Activated gamma-delta T cell treated with Interleukin-2 at 50 U/mL for 16 hours (primary cell): ENCODE data around the gene PHF2.
A peak's percentile ranks its signal among the peaks of the same experiment; 100 is the strongest.

Experiments used
- DNase-seq: peaks from one replicate; pipeline ENCODE4 v3.0.0-alpha.2; 2020

PHF2 gene

DNA sequence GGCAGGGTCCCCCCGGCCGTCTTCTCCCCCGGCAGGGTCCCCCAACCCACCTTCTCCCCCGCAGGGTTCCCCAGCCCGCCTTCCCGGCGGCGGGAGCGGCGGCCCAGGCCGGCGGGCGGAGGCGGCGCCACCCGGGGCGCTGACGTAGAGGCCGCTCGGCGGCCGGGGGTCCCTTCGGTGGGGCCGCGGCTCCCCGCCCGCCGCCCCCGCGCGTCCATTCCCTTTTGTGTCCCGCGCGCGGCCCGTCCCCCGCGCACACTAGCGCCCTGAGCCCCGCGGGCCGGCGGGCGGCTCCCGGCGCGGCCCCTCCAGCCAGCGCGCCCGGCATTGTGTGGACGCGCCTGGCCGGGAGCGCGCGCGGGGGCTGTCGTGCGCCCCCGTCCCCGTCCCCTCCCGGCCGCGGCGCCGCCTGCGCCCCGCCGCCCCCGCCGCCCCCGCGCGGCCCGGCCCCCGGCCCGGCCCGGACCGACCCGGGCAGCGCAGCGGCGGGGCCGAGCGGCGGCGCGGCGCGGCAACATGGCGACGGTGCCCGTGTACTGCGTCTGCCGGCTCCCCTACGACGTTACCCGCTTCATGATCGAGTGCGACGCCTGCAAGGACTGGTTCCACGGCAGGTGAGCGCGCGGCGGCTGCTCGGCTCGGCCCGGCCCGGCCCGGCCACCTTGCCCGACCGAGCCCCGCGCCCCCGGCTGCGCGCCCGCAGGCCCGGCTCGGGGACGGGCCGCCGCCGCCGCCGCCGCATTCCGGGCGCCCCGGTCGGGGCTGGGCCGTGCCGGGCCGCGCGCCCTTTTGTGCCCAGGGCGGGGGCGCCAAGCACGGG lies at the start of gene PHF2:
Gene PHF2 (plus strand): TSS at position 327 of the 820 bp plus-strand sequence. CDS start 190 bp downstream, at position 517.
- DNase-seq = no peak

DNA sequence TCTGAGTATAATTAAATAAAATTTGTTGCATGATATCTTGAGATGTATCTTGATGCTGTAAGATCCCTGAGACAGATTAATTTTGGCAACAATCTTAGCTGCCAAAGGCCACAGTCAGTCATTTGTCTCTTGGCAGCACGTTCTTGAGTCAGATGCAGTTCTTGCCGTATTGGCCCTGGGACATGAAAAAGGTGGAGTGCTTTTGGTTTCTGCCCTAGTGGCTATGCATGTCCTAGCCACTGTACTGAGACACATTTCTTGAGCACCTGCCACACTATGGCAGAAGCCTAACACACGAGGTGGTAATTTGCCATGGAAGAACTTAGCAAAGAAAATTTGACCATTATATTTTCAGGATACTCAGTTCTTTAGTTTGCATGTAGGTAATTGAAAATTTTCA lies 45.0 kb upstream of the PHF2 start:
- DNase-seq = no peak

DNA sequence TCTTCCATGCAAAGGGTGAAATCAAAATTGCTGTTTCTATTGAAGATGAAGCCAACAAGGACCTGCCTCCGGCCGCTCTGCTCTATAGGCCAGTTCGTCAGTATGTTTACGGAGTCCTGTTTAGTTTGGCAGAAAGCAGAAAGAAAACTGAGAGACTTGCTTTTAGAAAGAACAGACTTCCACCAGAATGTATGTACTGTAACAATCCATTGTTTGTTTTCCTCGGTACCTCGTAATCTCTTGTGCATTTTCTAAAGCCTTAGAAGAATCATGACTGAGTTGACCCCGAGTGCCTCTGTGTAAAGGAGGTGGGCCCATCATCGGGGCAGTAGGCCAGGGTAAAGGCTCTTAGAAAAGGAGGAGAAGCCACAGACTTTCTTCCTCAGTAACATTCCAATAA lies 44.2 kb upstream of the PHF2 start:
- no peak for DNase-seq

DNA sequence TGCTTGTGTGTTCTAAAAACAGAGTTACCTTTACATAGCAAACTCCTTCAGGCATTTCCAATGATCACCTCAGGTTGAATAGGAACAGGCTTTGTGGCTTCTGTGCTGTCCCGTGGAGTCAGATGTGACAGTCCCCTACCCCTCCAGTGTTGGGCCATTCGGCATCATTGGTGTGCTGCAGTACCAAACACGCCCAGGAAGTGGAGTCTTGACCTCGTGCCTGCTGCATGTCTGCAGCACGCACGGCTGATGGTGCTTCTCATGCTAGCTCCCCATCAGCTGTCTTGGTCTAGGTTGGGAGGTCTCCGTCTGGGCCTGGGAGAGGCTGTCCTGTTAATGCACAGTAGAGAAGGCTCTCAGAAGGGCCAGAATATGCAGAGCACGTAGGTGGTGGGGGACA lies 42.5 kb upstream of the PHF2 start:
- DNase-seq = no peak

DNA sequence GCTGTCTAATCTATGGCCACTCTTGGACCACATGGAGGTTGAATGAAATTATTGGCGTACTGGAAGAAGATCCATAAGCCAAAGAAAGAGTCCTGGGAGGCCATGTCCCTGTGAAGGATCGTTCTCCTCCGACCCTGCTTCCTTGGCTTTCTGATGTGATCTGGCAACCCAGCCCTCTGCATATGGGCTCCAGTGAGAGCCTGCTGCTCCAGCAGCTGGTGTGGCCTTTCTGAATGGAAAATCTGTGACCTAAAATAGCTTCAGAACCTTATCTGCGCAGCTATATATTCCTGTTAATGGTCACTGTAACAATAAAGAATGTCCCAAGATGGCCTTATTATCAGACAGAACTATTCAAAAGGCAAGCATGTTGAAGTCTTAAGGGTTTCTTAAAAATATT lies 40.2 kb upstream of the PHF2 start:
- DNase-seq = no peak

DNA sequence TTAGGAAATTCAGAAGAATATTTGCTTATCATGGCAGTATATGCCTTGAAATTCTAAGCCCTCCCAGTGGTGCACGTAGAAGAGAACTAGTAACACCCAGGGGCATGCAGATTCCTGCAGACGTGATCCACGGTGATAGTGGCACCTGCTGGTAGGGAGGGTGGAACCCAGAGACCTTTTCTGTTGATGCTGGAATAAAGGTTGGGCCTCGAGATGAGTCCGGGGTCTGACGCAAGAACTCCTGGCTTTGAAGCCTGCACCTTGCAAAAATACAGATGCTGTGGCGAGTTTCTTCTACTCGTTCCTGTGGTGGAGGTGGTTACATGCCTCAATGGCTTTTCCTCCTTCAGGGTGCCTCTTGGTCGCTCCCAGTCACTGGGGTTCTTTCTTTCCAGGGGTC lies 39.5 kb upstream of the PHF2 start:
- DNase-seq = no peak

DNA sequence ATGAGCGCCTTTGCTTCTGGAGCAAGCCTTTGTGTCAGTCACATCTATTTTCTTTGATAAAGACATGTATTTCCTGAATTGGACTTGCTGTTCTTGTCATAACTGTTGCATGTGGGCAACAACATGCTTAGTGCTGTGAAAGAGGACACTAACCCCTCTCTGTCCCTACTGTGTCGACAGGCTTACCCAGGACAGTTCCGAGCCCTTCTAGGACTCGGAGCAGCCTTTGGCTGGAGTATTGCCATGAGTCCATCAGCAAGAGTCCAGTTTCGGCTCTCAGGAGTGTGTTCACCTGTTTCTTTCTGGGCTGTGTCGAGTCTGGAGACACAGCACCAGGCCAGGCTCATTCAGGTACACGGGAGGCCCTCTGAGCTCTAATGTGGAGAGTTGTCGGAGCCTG lies 36.1 kb upstream of the PHF2 start:
- no peak for DNase-seq

DNA sequence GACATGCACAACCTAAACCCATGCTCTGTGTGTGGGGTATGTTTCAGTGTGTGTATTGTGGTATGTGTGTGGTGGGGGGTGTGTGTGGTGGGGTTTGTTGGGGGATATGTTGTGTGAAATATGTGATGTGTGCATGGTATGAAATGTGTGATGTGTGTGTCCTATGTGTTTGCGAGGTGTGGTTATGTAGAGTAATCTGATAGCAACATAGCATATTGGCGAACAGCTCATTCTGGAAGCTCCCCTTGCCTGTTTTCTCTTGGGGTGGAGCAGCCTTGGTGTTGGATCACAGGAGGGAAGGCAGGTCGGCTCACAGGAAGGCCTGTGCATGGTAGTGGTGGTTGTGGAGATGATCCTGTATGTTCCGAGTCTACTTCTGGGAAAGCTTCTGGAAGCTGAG lies 35.4 kb upstream of the PHF2 start:
- no peak for DNase-seq

DNA sequence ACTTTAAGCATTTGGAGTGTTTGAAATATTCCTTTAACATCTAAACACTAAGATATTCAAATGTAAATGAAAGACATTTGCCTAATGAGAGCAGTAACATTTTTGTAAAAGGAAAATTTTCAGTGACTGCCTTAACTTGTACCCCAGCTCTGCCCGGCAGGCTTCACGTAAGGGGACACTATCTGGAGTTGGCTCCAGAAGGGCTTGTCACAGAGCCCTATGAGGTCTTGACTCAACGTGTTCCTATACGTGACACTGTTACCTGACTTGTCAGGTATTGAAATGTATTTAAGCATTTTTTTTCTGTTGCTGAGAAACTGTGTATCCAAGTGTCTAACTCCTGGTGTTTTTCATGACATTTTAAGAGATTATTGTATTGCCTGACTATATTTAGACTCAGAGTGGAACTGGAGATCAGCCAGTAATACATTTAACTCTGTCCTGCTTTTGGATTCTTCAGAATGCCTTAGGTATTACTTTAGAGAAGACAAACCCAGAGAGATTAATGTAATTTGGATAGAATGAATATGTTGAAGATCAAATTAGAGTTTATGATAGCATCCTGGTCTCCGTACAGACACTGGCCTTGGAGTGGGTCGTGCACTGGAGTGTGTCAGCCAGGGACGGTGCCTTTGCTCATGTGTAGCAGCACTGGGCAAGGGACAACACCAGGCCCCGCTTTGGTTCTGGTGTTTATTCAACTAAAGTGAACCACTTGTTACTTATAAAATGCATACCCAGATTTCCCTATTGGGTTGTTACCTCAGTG lies 34.6 kb upstream of the PHF2 start:
- no peak for DNase-seq

DNA sequence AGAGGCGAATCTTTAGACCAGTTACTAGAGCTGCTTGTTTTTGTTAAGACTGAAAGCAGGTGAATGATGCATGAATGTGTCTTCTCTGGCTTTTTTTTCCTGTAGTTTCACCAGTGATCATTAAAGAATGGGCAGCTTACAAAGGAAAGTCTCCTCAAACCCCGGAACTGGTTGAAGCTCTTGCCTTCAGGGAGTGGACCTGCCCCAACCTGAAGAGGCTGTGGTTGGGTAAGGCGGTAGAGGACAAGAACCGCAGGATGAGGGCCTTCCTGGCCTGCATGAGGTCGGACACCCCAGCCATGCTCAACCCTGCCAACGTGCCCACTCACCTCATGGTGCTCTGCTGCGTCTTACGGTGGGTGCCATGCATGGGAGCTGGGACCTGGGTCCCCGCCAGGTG lies 33.3 kb upstream of the PHF2 start:
- DNase-seq = no peak

DNA sequence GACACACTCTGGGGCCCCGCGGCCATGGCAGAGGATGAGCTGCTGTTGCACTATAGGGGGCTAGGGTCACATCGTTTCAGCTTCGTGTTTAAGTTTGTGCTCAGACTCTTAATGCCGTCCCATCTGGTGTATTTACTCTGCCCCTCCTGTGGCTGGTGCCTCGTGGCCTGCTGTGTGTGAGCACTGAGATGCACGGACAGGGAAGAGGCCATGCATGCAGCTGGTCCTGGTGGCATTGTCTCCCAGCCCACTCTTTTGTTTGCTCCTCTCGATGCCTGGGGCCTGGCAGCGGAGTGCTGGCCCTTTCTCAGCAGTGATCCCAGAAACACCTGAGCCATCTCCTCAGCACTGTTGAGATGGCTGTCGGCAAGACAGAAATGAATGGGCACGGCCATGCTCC lies 30.0 kb upstream of the PHF2 start:
- no peak for DNase-seq

DNA sequence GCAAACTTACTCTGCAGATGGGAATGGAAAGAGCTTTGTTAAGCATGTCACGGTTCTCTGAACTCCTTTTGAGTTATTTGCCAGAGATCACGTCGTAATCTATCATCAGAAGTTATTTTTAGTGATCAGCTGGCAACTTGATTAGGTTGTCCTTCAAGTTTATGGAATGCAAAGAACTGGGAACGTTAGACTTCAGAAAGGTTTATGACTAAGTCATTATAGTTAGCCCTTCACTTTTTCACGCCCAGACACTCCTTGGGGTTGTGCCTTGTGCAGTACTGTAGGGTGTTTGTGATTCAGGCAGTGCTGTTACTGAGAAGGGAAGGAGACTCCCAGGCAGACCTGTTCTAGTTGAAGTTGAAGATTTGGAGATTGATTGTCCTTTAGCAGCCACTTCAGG lies 26.8 kb upstream of the PHF2 start:
- DNase-seq = no peak

DNA sequence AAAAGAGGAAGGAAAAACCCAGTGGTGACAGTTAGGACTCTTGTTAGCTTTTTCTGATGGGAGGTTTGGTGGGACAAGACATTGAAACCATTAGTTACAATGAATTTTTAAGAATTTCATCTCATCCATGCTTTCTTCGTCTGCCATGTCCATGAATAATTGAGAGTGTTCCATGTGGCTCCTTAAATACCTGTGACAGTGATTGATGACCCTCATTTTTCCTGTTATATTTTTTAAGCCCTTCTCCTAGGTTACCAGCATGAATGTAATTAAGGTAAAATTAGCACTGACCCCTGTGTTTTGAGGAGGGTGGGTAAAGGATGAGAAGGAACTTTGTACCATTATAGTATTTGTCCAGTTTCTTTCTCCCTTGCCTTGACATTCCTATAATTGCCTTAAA lies 23.5 kb upstream of the PHF2 start:
- DNase-seq = no peak

DNA sequence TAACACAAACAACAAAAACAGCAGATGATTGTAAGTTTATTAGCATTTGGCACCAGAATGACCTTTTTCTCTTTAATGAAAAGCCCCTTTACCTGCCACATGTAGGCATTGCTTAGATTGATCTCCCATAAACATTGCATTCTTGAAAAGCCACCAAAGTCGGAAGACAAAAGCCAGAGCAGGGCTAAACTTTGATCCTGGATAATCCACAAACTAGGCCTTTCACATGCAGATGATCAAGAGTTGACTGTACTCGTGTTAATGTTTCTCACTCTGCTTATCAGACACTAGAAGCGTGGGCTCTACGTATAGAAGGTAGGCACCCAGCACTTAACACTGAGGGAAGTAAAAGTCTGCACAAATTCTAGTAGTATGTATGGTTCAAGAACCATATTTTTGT lies 21.0 kb upstream of the PHF2 start:
- no peak for DNase-seq

DNA sequence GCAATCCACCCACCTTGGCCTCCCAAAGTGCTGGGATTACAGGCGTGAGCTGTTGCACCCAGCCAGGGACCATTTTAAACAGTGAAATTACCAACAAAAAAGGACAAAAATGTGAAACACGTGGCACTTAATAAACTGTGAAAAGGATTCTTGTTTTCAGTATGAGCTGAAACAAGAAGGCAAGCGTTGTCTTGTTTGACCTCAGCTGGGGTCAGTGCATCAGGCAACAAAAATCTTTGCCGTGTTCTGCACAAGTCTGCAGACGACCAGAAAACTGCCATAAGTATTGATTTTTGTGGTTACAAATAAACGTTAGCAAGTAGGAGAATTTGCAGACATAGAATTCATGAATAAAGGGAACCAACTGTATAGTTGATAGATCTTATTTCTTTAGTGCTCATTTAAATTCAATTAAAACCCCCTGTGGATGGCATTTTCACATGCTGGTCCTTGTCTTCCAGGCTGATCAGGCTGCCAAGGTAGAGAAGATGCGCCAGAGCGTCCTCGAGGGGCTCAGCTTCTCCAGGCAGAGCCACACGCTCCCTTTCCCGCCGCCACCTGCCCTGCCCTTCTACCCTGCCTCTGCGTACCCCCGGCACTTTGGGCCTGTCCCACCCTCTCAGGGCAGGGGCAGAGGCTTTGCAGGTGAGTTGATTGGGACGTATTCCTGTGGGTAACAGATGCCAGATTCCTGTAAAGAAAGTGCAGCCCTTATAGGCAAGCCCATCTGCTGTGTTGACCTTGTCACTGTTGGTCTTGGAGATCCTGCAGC lies 18.8 kb upstream of the PHF2 start:
- DNase-seq = no peak

DNA sequence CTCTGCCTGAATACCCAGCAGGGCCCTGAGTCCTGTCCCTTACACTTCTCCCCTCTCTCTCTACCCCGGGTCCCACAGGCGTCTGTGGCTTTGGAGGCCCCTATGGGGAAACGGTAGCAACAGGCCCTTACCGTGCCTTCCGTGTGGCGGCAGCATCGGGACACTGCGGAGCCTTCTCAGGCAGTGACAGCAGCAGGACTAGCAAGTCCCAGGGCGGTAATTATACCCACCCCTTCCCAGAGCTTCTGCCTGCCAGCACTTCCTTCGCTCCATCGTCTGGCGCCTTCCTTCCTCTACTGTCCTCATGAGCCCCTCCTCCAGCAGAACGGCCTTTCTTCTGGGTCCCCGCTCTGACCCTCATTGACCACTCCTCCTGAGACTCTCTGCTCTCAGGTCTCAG lies 17.9 kb upstream of the PHF2 start:
- no peak for DNase-seq

DNA sequence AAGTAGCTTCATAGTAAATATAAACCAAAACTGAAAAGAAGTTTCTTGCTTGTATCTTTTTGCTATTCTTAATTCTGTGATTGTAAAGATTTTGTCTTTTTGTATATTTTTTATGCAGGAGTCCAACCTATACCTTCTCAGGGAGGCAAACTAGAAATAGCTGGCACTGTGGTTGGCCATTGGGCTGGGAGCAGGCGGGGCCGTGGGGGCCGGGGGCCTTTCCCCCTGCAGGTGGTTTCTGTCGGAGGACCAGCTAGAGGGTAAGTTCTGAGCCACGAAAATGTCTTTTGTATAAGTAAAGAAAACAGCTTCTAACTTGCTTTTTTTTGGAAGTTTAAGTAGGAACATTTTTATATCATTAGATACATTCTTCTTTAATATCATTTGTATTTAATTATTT lies 15.4 kb upstream of the PHF2 start:
- no peak for DNase-seq

DNA sequence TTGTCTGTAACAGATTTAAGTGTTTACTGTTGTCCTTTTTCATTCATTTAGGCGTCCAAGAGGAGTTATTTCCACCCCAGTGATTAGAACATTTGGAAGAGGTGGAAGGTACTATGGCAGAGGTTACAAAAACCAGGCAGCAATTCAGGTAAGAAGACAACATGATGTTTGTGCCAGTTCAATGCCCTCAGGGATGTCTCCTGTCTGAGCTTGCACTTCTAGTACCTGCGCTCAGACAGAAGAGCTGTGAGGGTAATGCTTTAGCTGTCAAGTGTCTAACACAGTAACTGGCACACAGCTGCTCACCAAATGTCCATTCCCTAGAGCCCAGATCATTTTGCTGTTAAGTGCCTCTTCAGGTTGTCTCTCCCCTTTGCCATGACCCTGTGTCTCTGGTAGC lies 14.2 kb upstream of the PHF2 start:
- no peak for DNase-seq

DNA sequence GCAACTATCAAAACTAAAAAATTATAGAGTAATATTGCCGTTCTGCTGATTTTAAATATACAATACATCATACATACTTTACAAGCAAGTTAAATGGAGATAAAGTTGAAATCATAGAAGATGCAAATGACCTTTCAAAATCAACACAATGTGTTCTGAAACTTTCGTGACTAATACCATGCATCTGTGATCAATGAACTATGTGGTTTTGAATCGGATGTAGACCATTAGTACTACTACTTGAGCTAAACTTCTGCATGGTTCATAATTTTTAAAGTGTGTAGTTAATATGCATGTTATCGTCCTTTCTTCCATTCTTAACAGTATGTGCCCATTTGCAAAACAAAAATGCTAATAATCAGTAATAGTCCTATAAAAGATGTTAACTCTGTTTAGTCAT lies 11.3 kb upstream of the PHF2 start:
- no peak for DNase-seq

DNA sequence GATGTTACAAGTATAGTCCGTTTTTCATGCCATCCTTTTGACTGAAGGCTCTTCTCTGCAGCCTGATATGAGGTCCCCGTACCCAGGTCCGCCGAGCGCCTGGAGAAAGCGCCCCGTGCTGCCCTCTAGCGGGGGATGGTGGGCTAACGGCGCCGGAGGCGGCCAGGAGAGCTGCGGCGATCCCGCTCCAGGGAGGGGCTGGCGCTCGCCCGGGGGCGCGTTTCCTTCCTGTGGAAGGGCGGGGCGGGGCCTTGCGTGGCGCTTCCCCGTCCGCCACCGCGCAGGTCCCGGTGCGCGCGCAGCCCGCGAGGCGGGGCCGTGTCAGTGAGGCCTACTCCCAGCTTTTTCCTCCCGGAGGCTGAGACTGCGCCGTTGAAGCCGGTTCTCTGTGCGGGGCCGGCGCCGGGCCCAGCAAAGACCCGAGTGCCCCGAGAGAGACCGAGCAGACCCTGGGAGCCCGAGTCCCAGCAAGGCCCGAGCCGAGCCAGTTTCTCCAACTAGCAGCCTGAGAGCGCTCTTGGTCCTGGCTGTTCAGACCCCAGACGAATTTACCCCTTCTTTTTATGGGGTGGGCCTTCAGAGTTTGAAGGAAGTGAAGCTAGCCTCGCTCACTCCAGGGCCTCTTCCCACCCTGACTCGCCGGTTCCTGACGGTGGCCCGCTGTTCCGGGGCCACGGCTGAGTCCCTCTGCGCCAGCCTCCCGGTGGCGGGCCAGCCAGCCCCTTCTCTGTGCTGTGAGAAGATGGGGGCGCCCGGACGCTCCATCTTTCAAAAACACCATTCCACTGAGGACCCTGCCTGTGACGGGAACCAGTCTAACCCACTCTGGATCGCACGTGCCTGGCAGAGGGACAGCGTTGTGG lies 9.7 kb upstream of the PHF2 start:
- peak; percentile 99 for DNase-seq

DNA sequence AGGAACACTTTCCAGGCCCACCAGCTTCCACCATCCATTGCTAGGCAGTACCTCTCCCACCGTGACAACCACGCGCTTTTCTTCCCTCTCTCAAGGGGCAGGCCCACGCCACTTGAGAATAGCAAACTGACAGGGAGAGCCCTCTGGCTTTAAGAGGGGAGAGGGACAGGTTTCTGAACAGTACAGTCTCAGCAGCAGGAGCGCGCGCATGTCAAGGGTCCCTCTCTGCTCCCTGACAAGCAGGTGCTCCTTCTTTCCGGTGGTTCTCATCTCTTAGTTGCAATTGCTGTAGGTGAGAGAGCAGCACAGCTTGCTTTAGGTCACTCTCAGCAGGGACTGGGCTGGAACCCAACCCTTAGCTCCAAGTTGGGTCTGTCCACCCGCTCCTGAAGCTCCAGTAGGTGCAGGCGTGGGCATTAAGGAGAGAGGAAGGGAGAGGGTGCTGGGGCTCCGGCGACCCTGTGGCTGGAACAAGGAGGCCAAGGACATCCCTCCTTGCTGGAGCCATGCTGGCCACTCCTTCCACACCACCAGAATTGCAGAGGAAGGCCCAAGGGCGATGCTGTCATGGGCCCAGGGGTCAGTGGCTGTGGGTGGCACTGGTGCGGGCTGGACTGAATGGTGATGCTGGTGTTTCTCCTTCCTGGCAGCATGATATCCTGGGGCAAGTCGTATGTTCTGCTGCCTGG lies 9.0 kb upstream of the PHF2 start:
- DNase-seq = no peak

DNA sequence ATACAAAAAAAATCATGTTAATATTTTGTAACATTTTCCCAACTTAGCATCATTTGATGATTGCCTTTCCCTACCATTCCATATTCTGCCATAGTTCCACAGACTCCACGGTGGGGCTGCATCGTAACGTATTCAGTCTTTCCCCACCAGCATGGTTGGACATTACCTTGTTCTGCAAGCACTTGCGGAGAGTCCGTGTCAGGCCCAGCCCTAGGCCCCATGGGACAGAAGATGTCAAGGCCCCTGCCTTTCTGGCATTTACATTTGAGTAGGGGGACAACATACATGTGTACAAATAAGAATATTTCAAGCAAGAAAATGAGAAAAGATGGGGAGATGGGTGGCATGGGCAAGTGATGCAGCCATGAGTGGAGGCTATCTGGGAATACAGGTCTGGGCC lies 8.2 kb upstream of the PHF2 start:
- no peak for DNase-seq
